ENCODE results near the gene CDH4.

- TF ChIP-seq CTCF (IDR thresholded peaks at IDR 0.05) (no peak), POLR2AphosphoS5 (IDR thresholded peaks at IDR 0.05) (no peak), EP300 (IDR thresholded peaks at IDR 0.05) (no peak)
These were observed 128.5 kb downstream of the CDH4 start for GRCh38 chr20:61380545-61380915.
